NCI-H82 treated with DMSO at 0.1 percent for 48 hours (cell line): ENCODE data around the gene KRT86.
"Not testable (repeated sequence)": the region's sequence is repeated elsewhere in the genome, so short reads cannot be mapped to it uniquely, and the experiment has no call there.

Experiments used
- DNase-seq: peaks from one replicate; lab custom pipeline; 2025; ENCODE audit not compliant: unreplicated experiment; lab: John Stamatoyannopoulos, UW

KRT86 gene

DNA sequence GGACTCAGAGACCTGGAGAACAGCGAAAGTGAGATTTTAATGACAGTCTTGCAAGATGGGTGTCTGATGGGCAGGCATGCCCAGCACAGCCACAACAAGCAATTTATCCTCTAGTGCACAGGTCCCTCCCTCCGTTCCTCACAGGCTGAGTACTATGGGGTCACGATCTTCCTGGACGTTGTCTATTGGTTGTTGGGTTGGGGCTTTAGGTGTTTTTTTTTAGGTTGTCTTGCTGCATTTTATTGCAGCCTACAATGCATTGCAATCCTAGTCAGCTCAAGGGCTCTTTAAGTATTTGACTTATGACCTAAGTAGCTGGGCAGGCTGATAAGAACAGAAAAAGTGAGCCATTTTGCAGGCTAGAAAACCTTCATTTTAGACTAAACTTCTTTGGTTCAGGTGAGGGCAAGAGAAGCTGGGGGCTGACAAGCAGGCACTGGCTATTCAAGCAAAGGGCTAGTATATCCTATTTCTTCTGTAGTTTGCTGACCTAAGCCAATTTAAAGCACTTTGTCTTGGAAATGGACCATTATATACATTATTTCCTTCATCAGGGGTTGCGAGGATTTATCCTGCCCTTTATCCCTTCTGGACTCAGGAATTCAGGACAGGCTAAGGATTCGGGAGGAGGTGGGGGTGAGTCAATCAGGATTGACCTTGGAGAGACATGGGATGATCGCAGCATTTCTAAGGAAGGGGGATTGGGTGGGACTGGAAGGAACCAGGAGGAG is 35.4 kb upstream of the KRT86 start:
- no peak for DNase-seq

DNA sequence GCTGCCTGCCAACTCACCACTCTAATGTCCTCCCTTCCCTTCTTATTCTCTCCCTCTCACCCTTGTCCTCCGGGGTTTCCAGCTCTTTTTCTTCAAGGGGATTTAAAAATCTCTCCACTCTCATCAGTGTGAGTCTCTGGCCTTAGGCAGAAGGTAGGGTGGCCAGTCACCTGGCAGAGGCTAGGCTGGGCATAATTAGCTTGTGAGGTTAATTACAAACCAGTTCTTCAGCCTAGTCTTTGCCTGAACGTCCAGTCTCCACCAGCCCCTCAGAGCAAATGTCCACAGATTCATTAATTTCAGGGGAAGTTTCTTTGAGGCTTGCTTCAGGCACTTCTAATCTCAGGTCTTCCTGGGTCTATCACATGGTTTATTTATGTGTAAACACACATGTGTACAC is 34.7 kb upstream of the KRT86 start:
- no peak for DNase-seq

DNA sequence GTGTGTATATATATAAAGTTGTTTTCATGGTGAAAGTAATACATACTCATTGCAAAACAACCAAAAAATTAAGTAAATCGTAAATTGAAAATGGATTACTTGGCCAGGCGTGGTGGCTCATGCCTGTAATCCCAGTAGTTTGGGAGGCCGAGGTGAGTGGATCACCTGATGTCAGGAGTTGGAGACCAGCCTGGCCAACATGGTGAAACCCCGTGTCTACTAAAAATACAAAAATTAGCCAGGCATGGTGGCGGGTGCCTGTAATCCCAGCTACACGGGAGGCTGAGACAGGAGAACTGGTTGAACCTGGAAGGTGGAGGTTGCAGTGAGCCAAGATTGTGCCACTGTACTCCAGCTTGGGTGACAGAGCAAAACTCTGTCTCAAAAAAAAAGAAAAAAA is 34.2 kb upstream of the KRT86 start:
- not testable (repeated sequence) for DNase-seq

DNA sequence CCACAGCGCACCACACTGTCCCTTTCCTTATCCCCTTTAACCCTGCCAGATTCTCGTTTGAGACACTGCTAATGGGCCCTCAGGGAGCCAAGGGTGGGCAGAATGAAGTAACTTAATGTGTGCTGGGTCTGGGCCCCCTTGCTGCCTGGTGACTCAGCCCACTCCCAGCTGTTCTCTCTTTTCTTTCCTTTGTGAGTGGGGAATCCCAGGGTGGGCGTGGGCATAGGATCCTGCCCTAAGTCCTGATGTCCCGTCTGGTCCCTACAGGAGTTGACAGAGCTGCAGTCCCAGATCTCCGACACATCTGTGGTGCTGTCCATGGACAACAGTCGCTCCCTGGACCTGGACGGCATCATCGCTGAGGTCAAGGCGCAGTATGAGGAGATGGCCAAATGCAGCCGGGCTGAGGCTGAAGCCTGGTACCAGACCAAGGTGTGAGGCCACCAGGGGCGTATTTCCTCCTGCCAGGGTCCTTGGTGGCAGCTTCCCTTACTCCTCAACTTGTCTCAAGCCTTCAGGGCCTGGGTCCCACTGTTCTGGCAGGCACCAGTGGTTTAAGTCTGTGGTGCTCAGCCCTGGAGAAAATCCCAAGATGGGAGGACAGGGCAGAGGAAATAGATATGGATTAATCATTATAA is 33.1 kb upstream of the KRT86 start:
- DNase-seq, result no peak

DNA sequence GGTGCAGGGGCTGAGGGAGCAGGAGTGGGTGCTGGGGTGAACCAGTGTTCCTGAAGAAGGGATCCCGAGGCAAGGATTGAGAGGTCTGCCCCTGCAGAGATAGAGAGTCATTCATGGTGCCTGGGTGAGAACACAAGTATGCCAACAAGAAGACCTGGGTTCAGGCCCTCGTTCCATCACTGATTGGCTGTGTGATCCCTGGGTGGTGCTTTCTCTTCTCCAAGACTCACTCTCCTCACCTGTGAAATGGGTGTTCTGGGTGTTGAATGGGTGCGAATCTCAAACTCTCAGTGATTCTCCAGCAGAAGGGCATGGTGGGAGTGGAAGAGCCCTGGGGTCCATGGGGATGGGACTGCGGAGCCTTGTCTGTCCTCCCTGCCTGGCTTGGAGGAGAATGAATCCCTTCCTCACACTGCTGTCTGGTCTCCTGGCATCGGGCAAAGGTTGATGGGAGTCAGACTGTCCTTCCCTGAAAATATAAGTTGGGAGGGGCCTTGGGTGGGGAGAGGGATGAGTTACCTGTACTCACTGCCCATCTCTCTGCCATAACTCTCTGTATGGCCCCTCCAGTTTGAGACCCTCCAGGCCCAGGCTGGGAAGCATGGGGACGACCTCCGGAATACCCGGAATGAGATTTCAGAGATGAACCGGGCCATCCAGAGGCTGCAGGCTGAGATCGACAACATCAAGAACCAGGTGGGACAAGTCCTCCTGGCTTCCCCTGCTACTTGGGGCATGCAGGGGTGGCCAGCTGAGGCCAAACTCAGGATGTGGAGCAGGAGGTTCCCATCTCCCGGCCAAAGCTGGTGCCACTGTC is 31.8 kb upstream of the KRT86 start:
- no peak for DNase-seq

DNA sequence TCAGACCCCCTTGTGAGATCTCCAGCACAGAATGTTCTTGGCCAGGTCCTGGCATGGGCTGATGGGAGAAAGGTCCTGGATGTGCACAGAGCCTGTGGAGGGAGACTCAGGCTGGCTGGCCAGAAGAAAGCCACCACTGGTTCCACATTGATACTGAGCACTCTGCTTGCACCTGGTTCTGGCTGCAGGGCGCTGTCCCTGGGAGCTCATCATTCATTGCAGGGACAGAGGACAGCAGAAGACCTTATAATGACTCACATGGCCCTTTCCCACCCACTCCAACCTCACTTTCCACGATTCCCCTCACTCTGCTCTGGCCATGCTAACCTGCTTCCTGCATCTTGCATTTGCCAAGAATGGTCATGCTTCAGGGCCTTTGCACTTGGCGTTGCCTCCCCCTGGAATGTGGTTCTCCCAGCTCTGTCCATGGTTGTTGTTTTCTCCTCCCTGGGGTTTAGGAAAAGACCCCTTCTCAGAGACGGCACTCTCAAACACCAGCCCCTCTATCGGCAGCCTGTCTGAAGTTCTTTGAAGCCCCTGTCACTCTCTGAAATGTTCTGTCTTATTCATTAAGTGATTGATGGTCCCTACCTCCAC is 31.1 kb upstream of the KRT86 start:
- DNase-seq, result no peak

DNA sequence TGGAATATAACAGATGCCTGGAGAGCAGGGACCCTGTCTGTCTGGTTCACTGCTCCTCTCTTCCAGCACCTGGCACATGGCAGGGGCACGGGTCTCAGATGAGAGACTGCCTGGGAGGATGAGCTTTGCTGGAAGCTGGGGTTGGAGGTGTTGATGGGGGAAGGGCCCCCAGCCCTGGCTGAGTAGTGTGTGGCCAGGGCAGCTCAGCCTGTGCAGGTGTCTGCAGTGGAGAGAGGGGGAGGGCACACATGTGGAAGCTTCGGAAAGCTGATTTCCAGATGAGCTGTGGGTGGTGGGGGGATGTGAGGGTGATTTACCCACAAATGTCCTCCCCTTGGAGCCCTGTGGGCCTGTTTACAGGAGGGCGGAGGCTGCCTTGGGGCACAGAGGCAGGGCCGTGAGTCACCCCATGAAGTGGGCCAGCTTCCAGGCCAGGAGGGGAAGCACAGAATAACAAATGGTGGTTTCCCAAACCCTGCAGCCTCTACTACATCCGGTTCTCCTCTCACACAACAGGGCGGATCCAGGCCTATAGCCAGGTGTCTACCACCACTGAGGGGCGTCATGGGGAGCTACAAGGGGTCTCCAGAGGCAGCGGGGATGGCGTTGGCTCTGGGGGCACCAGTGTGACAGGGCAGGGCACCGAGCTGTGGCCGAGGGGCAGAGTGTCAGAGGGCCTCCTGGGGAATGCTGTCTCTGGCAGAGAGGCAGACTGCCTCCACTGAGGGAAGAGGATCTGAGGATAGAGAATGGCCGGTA is 30.4 kb upstream of the KRT86 start:
- no peak for DNase-seq

DNA sequence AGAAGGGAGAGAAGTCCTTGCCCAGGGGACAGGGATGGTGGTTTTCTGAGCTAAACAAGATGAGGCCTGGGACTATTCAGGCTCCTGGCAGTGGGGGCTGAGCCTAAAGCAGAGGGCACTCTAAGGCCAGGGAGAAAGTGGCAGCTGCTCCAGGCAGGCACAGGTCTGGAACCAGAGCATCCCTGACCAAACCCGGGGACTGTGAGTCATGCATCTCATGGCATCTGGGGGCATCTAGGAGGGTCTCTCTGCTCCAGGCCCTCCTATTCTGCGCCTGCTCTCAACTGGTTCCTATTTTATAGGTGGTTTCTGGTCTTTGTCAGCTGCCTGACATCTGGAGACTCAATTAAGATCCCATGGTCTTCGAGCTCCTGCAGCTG is 29.8 kb upstream of the KRT86 start:
- no peak for DNase-seq

DNA sequence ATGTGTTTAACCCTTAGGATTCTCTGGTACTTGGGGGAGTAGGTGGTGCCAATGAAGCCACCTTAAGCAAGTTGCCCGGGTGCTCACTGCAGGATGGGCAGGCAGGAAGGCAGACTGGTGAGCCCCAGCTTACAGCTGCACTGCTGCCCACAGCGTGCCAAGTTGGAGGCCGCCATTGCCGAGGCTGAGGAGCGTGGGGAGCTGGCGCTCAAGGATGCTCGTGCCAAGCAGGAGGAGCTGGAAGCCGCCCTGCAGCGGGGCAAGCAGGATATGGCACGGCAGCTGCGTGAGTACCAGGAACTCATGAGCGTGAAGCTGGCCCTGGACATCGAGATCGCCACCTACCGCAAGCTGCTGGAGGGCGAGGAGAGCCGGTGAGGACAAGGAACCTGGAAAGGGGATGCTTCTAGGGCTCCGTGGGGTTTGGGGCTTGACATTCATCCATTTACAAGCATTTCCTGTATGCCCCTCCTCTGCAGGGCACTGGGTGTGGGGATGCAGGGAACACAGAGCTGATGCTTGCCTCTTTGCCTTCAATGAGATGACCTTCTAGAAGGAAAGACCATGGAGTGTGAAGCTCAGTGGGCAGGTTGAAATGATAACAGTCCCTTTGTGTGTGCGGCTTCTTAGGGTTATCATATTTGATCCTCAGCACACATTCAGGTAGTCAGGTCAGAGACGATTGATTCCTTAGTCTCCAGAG is 29.0 kb upstream of the KRT86 start:
- DNase-seq, result no peak

DNA sequence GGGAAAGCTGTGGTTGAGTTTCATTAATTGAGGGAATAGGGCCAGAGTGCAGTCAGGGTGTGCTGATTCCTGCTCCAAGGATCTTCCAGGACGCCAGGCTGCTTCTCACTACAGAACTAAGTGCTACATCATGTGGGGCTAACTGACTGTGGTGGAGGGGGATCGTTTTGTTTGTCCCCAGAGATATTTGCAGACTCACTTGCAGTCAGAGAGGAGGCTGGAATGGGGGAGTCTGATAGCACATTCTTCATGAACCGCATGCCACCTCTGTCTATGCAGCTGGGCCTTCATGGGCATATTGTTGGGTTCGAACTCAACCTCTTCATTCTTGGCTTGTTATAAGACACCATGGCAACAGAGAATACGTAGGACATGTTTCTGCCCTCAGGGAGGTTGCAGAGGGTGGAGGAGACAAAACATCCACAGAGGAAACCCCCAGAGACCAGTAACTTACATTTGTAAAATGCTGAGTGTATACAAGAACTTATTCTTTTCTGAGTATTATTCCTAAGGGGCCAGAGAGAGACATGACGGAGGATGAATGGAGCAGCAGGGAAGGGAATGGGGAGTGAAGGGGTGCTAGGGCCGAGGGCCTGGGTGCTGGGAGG is 28.4 kb upstream of the KRT86 start:
- no peak for DNase-seq

DNA sequence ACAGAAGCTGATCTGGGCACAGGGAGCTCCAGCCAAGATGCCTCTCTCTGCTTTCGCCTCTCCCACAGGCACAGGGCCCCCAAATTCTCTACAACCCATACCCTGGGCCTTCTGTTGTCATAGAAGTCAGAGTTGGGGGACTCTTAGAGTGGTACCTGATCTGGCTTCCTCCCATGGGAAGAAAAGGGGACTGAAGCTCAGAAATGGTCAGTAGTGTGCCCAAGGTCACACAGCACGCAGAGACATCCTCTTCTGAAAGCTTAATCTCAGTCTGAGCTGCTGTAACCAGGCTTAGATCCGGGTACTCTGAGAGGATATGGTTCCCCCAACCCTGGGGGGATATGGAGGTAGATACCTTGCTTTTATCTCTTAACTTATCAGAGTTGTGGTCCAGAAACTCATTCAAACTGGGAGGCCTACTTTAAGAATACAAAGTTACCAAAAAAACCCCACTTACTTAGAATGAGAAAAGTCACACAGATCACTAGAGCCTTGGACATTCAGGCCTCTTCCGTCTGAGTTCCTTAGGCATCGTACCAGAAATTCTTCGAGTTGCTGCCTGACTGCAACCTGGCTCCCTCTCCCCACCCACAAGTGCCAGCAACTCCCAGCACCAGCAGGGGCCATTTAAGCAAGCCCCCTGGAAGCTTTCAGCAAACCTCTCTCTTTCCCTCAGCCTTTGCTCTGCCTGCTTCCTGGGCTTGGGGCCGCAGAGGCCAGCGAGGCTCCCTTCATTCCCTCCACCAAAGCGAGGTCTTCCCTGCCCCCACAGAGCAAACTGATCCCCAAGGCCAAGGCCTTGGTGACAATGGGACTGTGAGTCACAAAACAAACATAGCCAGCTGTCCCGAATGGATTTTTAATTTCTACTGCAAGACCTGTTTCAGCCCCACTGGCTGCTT is 27.5 kb upstream of the KRT86 start:
- DNase-seq, result no peak

DNA sequence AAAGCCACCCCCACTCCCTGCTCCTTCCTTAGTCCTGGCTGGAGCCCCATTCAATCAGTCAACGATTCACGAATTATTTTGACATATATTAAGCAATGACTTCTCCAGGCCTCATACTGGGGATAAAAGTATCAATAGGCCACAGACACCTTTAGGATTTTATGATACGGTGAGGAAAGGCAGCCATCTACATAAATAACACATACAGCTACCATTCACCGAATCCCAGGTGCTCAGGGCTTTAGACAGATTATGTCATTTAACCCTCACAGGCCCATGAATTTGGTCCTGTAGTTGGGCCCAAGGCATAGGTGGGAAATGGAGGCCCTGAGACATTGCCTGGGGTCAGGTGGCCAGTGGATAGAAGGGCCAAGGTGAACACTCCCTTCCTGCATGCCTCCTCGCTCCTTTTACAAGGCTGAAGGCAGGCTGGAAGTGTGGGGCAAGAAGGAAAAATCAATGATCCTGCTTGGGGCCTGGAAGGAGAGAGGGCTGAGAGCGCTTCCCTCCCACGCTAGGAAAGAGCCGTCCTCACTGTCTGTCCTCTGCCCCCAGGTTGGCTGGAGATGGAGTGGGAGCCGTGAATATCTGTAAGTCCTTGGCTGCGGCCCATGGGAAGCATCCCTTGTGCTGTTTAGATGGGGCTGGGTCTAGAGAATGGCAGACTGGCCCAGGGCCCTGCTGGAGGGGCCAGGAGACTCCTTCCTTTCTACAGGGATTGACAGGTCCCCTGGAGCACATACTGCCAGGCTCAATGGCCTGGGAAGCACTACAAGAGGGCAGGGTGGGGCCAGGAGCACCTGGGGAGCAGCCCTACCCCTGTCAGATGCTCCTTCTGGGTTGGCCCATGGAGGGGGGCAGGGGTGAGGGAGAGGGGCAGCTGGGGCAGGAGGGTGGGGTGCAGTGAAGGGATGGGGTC is 26.6 kb upstream of the KRT86 start:
- DNase-seq, result no peak

DNA sequence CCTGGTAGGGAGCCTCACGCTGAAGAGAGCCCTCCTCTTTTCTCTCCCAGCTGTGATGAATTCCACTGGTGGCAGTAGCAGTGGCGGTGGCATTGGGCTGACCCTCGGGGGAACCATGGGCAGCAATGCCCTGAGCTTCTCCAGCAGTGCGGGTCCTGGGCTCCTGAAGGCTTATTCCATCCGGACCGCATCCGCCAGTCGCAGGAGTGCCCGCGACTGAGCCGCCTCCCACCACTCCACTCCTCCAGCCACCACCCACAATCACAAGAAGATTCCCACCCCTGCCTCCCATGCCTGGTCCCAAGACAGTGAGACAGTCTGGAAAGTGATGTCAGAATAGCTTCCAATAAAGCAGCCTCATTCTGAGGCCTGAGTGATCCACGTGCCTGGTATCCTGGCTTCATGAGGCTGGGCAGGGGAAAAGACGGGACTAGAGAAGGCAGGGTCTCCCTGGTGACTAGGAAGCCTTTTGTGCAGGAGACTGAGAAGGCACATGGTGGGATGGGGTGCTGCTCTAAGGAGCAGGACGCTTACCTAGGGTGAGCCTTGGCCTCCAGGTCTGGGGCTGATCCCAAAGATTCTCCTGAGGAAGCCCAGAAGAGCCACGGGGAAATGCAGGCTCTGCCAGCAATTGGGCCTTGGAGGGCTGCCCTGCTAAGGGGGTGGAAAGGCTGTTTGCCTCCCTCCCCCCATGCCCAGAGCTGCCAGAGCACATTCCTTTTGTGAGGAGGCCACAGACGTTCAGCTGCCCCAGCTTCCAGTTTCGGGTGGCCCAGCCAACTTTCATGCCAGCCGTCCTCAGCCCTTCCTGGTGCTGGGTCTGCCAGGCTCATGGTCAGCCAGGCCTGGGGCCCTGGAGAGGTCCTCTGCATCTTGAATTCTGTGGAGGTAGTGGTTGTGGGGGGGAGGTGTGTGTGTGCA is 25.6 kb upstream of the KRT86 start:
- DNase-seq, result no peak

DNA sequence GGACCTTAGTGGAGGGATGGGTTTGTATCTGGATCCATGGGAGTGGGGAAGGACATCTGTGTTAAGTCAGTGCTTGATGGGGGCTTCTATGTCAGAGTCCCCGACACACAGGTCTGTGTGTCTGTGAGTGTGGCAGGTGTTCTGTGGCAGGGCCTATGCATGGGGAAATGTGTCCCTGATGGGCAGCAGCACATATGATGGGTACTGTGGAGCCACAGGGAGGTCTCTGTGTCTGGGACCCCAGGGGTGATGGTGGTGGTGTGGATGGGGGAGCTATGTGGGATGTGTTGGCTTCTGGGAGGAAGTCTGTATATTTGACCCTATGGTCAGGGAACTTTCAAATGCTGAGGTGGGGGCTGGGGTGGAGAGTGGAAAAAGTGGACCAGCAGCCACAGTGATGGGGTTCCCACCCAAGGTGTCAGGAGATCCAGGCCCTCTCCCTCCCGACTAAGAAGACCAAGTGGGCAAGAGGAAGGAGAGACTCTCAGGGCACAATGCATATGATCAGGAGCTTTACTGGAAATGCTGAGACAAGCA is 24.9 kb upstream of the KRT86 start:
- DNase-seq, result no peak

DNA sequence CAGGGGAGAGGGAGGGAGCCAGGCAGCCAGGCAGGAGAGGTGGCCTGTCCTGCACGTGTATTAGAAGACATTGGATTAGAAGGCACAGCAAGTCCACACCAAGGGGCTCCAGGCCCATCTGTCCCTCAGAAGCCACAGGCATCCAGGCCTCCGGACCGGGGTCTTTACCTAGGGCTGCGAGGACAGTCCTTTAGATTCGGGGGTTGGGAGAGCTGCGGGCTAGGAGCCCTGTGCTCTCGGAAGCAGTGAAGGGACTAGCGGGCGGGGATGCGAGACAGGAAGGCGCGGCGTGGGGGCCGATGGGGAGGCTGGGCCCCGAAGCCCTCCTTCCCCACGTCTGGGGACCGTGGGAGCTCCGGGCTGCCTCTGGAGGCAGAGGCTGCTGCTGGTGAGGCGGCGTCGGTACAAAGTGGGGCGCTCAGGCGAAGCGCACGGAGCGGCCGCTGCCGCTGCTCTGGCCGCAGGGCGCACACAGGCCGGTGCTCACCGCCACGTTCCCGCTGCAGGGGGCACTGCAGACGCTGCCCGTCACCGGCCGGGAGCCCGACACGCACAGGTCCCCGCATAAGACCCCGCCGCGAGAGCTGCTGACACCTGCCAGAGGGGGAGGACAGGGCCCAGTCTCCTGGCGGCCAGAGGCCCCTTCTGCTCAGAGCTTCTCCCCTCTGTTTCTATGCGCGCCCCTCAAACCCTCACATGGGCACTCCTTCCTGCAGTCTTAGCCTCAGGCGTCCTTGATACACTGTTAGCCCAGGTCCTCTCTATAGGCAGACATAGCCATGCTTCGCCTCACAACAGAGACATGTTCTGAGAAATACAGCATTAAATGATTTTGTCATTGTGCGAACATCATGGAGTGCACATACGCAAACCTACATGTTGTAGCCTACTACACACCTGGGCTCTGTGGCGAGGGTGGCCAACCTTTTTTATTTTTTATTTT is 24.1 kb upstream of the KRT86 start:
- DNase-seq, result no peak
